ENCODE measurements around the gene TFAP2B.

The TFAP2B gene

DNA sequence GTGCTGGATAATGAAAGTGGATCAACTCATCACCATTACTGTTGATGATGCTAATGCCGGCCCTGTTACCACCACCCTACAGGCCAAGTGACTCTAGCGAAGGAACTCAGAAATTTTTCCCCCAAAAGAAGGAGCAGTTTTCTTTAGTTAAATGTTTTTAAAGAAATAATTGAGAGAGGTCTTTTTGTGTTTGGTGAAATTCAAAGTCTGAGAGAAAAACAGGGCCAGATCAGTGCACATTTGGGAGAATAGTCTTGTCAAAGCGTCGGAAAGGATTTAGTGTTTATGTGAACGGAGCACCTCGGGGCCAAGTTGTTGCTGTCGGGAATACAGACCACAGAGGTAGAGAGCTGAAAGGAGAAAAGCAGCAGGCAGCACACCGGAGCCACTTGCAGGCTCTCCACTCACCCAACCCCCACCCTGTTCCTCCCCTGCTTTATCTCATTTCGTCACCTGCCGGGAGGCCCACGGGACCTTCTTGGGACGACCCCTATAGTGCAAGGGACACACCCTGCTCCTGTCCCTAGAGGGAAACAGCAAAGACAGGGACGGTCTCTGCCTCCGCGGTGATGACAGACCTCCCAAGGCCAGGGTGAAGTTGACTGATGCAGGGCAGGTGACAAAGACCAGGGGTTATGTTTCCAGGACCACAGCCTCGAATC is 6.8 kb downstream of the TFAP2B start:
- no peak for DNase-seq (ENCODE audit: low read depth)

DNA sequence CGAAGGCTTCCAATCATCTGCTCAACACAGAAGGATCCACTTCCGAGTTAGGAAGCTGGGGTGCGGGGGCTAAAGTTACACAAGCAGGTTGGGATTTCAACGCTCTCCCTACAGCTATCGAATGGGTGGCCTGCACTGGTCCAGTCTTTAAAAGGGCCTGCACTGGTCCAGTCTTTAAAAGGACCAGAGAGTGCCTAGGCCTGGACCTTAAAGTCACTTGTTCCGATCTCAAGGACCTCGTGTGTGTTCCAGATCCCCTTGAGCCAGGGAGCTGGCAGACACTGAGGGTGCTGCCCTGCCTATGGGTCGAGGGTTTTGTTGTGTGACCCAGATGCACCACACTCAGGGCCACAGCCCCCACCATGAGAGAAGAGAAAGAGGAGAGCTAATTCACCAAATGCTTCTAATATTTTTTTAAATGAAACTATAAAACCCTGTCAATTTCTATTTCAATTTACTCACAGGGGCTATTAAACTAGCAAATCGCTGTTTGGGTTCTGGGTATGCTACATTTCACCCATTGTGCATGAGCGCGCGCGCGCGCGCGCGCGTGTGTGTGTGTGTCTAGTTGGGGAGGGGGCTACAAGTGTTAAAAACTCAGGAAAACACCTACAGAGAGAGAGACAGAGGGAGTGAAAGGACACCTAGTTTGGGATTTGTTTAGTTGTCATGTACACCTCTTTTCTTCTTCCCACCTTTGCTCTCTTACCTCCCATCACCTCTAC is 7.5 kb downstream of the TFAP2B start:
- DNase-seq (ENCODE audit: low read depth): no peak

DNA sequence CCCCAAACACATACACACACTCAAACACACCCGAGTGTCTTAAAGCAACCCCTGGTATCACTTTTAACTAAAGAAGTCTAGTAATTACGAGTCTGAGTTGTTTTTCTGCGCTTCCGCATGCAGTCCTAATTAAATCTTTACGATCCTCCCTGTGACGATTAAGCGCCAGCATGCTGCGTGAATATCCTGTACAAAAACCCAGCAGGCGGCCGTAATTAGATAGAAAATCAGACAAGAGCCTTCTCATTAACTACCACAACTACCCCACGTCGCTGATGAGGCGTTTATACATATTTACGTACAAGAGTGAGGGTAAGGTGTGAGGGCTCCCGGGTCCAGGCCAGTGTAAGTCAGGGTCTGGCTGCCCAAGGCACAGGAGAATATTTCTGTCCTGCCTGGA is 8.1 kb downstream of the TFAP2B start:
- DNase-seq (ENCODE audit: low read depth): no peak

DNA sequence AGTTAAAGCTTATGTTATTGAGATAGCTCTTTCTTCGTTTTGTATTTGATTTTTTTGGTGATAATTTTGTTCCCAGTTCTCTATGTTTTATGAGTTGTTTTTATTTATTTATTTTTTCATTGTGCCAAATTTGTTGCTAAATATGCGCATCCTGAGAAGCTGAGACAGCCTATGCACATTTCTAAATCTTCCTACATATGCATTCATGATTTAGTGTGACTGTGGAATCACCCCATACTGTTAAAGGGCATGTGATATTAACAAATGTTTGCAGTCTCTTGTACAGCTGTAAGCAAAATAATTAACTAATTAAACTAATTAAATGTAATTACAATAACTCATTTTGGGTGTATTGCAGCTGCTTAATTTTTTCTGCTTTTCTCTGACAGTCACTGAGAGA is 10.4 kb downstream of the TFAP2B start:
- DNase-seq (ENCODE audit: low read depth): no peak

DNA sequence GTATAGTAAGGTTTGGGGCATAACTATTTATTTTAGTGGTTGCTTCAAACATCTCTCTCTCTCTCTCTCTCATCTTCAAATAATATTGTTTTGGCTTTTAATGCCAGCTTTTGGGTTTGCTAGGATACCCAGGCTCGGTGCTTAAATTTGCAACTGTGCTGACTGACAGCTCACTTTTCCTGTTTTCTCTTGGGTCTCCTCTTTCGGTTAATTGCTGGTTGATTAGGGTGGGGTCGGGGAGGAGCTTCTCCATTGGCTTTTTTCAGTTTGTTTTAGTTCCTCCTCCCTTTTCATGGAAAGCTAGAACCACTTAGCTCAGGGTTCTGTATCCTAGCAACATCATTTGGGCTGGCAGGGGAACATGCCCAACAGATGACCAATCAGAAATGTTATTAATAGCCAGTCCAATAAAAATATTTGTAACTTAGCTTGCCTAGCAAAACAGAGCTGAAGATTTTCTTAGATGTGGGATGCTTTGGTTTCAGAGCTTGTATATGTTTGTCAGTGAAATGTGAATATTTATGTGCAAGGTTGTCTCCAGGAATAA is 11.3 kb downstream of the TFAP2B start:
- DNase-seq (ENCODE audit: low read depth): no peak

DNA sequence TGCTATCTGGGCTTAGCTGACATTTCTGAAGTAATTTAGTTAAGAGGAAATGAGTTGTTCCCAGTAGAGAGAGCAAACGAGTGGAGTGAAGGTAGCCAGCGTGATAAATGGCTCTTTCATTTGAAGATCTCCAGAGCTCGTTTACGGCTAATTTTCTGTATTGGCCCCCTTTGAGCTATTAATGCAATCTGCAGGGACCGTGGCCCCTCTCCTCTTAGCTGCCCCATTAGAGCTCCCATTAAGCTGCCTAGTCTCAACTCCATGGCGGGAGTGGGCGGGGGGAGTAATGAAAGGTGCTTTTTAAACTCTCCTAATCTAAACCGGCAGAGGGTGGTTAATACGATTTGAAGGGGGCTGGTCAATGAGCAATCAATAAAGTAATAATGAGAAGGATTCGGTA is 12.5 kb downstream of the TFAP2B start:
- DNase-seq (ENCODE audit: low read depth): no peak

DNA sequence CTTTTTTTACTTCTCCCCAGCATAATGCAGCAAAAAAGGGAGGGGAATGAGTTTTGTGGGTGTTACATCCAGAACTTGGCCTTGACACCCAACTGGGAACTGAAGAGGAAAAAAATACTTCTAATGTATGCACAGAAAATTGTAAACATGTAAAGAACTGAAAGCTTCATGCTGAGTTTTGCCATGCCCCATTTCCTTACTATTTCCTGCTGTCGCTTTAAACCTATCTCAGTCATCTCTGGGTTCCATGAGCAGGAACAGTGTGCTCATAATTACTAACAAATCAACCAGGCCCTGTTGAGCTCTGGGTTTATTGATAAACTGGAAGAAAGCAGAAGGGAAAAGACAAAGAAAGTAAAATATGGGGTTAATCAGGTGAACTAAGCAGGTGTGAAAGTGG is 14.2 kb downstream of the TFAP2B start:
- DNase-seq (ENCODE audit: low read depth): no peak

DNA sequence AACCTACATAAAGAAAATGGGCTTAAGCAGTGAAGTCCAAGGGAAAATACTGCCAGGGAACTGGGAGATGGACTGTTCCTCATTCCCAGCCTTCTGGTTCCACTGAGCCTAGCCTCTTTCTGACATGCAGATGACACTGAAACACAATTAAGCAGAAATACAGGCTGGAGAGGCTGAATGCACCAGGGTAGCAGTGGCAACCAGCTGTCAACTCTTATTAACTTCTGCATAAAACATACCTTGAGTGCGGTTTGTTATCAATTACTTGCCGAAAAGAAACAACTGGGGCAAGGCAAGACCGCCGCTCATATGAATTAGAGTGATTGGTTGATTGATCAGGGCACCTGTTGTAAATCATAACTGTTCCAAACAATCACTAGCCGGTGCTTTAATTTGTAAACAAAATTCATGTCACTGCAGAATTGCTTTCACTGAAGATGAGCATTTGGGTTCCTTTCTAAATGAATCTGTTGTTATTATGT is 16.3 kb downstream of the TFAP2B start:
- DNase-seq (ENCODE audit: low read depth): no peak

DNA sequence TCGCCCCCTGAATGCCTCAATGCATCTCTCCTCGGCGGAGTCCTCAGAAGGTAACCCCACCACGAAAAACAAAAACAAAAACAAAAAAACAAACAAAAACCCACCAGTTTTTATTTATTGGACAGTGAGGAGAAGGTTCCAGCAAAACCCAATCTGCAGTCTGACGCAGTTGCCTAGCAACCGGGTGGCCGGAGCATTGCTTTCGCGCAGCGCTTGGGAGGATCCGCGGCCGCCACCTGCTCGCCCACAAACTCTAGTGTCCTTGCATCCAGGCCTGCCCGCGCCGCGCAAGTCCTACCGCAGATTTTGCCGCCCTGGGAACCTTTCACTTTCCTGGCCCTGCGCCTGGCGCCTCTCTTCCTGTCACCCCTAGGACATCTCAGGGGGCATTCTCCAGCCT is 17.6 kb downstream of the TFAP2B start:
- no peak for DNase-seq (ENCODE audit: low read depth)

DNA sequence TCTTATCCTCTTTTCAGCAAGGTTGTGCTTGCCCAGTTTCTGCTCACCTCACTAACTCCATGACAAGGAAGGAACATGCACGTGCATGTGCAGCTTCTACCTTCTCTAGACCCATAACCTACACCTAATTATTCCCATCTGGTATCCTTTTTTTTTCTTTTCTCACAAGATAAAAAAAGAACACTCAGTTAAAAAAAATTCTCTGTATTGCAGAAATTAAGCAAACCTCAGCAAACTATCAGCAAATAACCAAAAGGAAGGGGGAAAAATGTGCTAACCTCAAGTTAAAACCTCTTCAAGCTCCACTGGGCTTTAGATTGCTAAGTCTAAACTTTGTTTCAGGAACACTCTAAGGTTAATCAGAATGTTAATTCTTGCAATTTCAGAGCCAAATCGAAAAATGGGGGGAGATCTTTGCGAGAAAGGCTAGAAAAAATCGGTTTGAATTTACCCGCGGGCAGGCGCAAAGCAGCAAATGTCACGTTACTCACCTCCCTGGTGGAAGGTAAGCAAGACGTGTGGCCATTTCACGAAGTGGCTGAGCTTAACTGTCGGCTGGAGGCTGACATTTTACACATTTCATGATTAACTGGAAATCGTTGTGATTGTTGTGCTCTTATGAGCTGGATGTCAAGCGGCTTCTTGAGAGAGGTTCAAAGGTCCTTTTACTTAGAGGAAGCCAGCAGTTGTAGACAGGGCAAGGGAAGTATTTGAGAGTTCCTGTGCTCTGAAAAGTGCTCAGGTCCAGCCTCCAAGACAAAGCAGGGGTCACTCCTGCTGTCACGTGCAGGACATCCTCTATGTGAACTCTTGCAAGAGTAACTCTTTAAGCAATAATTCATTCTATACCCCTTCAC is 19.1 kb downstream of the TFAP2B start:
- no peak for DNase-seq (ENCODE audit: low read depth)

DNA sequence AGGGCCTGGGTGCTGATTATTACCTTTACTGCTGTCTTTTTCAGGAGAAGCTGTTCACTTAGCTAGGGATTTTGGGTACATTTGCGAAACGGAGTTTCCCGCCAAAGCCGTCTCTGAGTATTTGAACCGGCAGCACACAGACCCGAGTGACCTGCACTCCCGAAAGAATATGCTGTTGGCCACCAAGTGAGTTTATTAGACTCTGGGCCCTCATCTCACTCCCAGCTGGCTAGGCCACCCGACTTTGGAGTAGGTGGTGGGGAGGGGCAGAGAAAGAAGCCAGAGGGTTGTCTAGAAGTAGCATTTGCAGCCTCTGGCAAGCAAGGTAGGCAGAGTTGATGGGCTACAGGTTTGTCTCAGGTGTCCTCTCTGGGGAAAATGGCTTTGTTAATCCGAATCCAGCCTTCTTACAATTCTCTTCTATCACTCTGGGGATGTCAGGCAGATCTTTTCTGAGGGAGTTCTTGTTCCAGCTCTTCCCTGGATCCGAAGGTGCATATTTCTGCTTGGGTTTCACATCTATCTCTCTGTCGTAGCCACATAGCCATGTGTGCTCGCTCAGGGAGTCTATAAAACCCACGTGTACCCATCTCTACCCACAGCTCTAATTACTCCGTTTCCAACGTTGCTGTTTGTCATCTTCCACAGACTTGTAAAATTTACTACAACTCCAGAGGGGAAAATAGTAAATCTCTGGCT is 21.6 kb downstream of the TFAP2B start:
- no peak for DNase-seq (ENCODE audit: low read depth)

DNA sequence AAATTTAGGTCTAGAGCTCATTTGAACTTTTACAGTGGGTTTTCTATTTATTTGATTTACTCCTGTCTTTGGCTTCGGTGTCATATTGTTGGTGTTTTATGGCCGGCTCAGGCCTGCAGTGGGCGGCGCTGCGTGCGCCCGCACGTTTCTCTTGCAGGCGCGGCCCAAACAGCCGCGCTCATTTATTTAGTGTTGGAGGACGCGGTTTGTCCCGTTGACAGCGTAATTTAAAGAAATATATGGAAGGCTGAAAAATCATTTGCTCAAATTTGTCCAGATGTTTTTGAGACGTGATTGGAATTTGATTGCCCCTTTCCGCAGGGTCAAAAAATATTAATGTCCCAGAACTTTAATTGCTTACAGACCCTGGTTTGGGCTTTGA is 22.1 kb downstream of the TFAP2B start:
- DNase-seq (ENCODE audit: low read depth): no peak

DNA sequence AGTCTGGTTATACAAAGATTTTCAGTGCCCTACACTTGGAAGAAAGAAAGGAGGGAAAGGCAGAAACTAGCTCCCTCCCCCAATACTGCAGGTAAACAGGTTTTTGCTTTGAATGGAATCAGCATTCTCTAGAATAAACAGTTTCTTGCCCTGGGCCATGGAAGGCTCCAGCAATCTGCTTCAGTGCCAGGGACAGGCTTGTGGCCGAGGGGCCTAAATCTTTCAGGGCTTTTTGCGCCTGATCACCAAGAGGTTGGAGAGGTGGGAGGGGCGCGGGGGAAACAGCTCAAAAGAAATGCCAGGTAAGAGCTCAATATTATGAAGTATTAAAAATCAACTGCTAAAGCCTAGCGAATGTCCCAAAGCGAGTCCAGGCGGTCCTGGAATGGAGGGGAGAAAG is 23.8 kb downstream of the TFAP2B start:
- no peak for DNase-seq (ENCODE audit: low read depth)

DNA sequence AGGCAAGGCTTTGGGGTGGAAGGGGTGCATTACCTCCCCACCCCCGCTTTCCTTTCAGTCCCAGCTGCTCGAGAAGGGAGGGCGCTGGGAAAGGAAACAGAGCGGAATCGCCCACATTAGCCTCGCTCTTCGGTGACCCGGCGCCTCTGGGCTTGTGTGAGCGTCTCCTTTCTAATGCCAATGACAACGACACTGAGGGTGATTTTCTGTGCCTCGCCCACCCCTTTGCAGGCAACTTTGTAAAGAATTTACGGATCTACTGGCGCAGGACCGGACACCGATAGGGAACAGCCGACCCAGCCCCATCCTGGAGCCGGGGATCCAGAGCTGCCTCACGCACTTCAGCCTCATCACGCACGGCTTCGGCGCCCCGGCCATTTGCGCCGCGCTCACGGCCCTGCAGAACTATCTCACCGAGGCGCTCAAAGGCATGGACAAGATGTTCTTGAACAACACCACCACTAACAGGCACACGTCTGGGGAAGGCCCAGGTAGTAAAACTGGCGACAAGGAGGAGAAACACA is 24.3 kb downstream of the TFAP2B start:
- DNase-seq (ENCODE audit: low read depth): no peak

DNA sequence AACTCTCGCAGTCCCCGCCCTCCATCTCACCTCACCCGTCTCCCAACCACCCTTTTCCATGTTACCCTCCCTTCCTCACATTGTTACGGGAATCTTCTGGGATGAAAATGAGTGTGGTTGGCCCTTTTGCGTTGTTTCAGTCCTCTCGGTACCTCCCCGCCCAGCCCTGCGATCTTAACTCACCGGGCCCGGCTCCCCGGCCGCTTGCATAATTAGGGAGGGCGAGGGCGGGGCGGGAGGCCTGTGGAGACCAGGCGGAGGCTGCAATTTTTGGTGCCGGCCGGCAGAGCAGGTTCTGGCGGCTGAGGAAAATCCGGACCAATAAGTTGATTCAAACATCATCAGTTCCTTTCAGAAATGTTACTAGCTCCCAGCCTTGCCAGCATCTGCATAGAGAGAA is 25.2 kb downstream of the TFAP2B start:
- no peak for DNase-seq (ENCODE audit: low read depth)

DNA sequence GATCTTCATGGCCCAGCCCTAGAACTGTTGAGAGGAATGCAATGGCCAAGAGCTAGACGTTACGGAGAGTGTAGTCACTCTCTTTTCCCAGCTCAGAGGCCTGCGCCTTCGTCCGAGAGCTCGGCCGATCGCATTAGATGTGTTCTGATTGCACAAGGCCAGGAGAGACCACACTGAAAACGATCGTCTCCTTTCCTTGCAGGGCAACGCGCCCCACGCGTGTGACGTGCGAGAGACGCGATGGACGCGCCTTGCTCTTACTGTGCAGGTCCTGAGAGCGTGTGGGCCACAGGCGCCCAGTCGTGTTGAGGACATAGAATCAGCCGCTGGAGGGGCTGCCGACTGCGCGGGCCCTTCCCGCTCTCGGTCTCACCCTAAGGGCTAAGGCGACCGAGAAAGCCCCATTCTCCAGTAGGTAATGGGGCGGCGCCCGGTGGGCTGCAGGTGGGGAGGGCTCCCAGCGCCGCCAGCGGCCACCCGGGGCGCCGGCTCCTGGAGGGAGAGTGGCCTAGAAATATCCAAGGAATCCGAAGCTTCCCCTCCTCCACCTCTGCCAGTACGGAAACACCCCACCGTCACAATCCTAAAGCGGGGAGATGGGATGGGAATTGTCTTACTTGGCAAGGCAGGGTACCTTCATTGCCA is 26.9 kb downstream of the TFAP2B start:
- no peak for DNase-seq (ENCODE audit: low read depth)

DNA sequence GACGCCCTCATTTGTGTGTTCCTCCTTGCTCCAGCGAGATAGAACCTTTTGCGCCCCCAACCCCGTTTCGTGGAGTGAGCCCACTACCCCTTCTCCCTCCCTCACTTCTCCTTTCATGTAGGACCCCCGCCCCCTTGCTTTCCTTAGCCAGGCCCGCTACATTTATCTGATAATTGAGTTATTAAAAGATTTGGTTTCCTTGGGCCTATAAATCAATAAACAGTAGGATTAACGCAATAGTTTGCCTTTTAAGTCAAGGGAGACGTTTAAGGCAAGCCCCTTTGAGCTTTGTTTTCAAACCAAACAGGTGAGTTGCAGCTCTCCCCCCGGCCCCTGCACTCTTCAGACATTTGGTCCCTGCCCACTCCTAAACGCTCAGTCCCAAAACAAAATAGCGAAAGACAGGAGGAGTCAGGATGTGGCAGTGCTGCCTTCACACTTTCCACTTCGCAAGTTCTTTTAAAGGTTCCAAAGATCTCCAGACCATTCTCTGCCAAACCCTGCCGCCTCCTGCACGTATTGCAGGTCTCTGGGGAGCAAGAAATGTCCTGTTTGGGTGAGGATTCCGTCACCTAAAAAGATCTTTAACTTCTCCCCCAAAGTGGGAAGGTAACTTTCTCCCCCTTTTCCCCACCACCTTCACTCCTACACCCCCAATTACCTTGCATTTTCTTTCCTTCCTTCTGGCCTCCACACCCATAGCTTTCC is 27.6 kb downstream of the TFAP2B start:
- no peak for DNase-seq (ENCODE audit: low read depth)

DNA sequence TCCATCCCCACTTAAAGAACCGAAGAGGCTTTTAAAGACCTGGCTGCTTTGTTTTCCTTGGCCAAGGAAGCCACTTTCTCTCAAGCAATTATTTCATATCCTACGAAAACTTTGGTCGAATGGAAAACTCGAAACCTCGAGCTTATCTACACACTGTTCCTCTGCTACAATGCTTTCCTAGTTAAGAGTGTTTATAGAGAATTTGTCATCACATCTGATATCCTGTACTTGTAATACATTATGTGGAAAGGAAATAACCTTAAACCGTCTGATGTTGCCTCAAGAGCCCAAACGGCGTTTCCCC is 28.1 kb downstream of the TFAP2B start:
- DNase-seq (ENCODE audit: low read depth): no peak

DNA sequence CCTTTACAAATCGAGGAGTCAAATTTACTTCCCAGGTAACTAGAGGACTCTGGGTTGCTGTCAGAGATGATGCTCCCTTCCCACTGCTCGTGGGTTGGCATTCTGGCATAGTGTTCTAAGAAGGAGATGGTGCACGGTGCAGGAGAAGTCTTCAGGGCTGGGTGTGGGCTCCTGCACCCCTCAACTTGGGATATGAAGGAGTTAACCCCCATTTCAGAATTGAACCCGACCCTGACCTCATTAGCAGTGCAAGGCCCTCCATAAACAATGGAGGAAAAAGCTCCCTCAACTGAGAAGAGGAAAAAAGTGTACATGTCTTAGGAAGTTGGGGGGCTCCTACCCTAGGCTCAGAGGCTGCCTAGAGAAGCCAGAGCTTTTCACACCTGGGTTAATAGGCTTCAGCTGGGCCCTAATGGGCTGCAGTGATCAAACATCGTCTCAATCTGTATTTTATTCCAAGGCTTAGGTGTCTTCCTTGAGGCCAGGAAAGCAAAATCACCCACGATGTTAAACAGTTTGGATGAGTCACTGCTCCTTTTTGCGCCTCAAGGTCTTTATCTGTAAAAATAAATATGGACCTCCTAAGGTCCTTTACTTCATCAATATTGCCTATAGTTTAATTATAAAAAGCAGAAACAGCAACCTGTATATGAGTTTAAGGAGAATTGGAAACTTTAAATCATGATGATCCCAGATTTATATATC is 29.4 kb downstream of the TFAP2B start:
- DNase-seq (ENCODE audit: low read depth): no peak
